Mononuclear cell (primary cell): Measurements from ENCODE around the gene TTYH2. TPM values are rescaled to one million over a fixed set of nuclear protein-coding genes. Genes with fewer than 3 reads are reported as not detected.
"Not testable (repeated sequence)": the region's sequence is repeated elsewhere in the genome, so short reads cannot be mapped to it uniquely, and the experiment has no call there.

Experiments
- H3K27me3 ChIP-seq: 2 replicates; pipeline ENCODE4 v1.6.0; 2011; ENCODE audit warnings: low read length, control low read depth; ENCODE audit not compliant: insufficient read depth
- H3K4me1 ChIP-seq: 2 replicates; pipeline ENCODE4 v1.5.1; 2011; ENCODE audit warnings: mild to moderate bottlenecking, low read length, control low read depth; ENCODE audit not compliant: insufficient read depth
- H3K4me3 ChIP-seq: 2 replicates; pipeline ENCODE4 v1.5.1; 2011; ENCODE audit warnings: mild to moderate bottlenecking, low read length, moderate library complexity
- H3K9me3 ChIP-seq: 2 replicates; pipeline ENCODE4 v1.5.1; 2011; ENCODE audit warnings: low read depth, mild to moderate bottlenecking, control low read depth, low read length
- total RNA-seq: library from RNA; depleted of rRNA; stranded (reverse); fragments of >200 nt; gene quantifications from one replicate; pipeline ENCODE4 v1.2.3, GENCODE V29; 2012

The TTYH2 gene
- total RNA-seq, 1 donor: 8.5 TPM

GRCh38 chr17:74186498-74186897 lies 26.9 kb upstream of the TTYH2 start:
- Histone ChIP-seq H3K9me3 (no peaks in the 10 kb centered on the region), H3K27me3 (no peaks in the 10 kb centered on the region), H3K4me3 (no peak overlapping the region), H3K4me1 (no peaks in the 10 kb centered on the region)

- H3K9me3 ChIP-seq: no peaks in the 10 kb centered on the region
- H3K27me3 ChIP-seq: no peaks in the 10 kb centered on the region
- H3K4me3 ChIP-seq: no peak overlapping the region
- no peaks in the 10 kb centered on the region for H3K4me1 ChIP-seq
Observed at GRCh38 chr17:74187761-74188160, 25.6 kb upstream of the TTYH2 start.

- H3K4me1 ChIP-seq, H3K4me3 ChIP-seq, H3K27me3 ChIP-seq, H3K9me3 ChIP-seq: not testable (repeated sequence)
Observed at GRCh38 chr17:74188687-74189086, 24.7 kb upstream of the TTYH2 start.

GRCh38 chr17:74190154-74190553 lies 23.2 kb upstream of the TTYH2 start:
- Histone ChIP-seq H3K9me3 (no peaks in the 10 kb centered on the region), H3K27me3 (no peaks in the 10 kb centered on the region), H3K4me1 (peaks cover 15% of the 10 kb centered on the region), H3K4me3 (no peak overlapping the region)

- H3K4me1 ChIP-seq: peaks cover 15% of the 10 kb centered on the region
- H3K9me3 ChIP-seq: no peaks in the 10 kb centered on the region
- no peak overlapping the region for H3K4me3 ChIP-seq
- no peaks in the 10 kb centered on the region for H3K27me3 ChIP-seq
Observed at GRCh38 chr17:74190807-74191406, 22.5 kb upstream of the TTYH2 start.

- Histone ChIP-seq H3K9me3 (no peaks in the 10 kb centered on the region), H3K4me1 (peaks cover 15% of the 10 kb centered on the region), H3K4me3 (no peak overlapping the region), H3K27me3 (no peaks in the 10 kb centered on the region)
Observed at GRCh38 chr17:74192950-74193781, 20.2 kb upstream of the TTYH2 start.

- Histone ChIP-seq H3K9me3 (no peaks in the 10 kb centered on the region), H3K27me3 (no peaks in the 10 kb centered on the region), H3K4me1 (peaks cover 22% of the 10 kb centered on the region), H3K4me3 (no peak overlapping the region)
Observed at GRCh38 chr17:74194682-74195081, 18.7 kb upstream of the TTYH2 start.

- H3K27me3 ChIP-seq: no peaks in the 10 kb centered on the region
- no peaks in the 10 kb centered on the region for H3K9me3 ChIP-seq
- H3K4me3 ChIP-seq: no peak overlapping the region
- peaks cover 24% of the 10 kb centered on the region for H3K4me1 ChIP-seq
Observed at GRCh38 chr17:74196541-74197317, 16.6 kb upstream of the TTYH2 start.

GRCh38 chr17:74197801-74198200 lies 15.6 kb upstream of the TTYH2 start:
- Histone ChIP-seq H3K27me3 (no peaks in the 10 kb centered on the region), H3K9me3 (no peaks in the 10 kb centered on the region), H3K4me3 (no peak overlapping the region), H3K4me1 (peaks cover 24% of the 10 kb centered on the region)

- Histone ChIP-seq H3K4me1 (peaks cover 15% of the 10 kb centered on the region), H3K4me3 (no peak overlapping the region), H3K9me3 (no peaks in the 10 kb centered on the region), H3K27me3 (no peaks in the 10 kb centered on the region)
Observed at GRCh38 chr17:74198694-74199093, 14.7 kb upstream of the TTYH2 start.

- Histone ChIP-seq H3K27me3 (no peaks in the 10 kb centered on the region), H3K9me3 (no peaks in the 10 kb centered on the region), H3K4me3 (no peak overlapping the region), H3K4me1 (peaks cover 14% of the 10 kb centered on the region)
Observed at GRCh38 chr17:74199306-74200092, 13.9 kb upstream of the TTYH2 start.

- no peaks in the 10 kb centered on the region for H3K27me3 ChIP-seq
- peaks cover 20% of the 10 kb centered on the region for H3K4me1 ChIP-seq
- H3K9me3 ChIP-seq: no peaks in the 10 kb centered on the region
- H3K4me3 ChIP-seq: no peak overlapping the region
Observed at GRCh38 chr17:74200112-74200511, 13.3 kb upstream of the TTYH2 start.

- H3K4me3 ChIP-seq: no peak overlapping the region
- H3K9me3 ChIP-seq: no peaks in the 10 kb centered on the region
- H3K4me1 ChIP-seq: peaks cover 32% of the 10 kb centered on the region
- H3K27me3 ChIP-seq: no peaks in the 10 kb centered on the region
Observed at GRCh38 chr17:74201250-74201649, 12.1 kb upstream of the TTYH2 start.

- Histone ChIP-seq H3K4me1 (peaks cover 39% of the 10 kb centered on the region), H3K4me3 (no peak overlapping the region), H3K27me3 (no peaks in the 10 kb centered on the region), H3K9me3 (no peaks in the 10 kb centered on the region)
Observed at GRCh38 chr17:74201948-74202347, 11.4 kb upstream of the TTYH2 start.

- no peaks in the 10 kb centered on the region for H3K9me3 ChIP-seq
- no peaks in the 10 kb centered on the region for H3K27me3 ChIP-seq
- peaks cover 45% of the 10 kb centered on the region for H3K4me1 ChIP-seq
- no peak overlapping the region for H3K4me3 ChIP-seq
Observed at GRCh38 chr17:74202938-74203337, 10.4 kb upstream of the TTYH2 start.
